ENCODE measurements around the gene RELL2.

DNA sequence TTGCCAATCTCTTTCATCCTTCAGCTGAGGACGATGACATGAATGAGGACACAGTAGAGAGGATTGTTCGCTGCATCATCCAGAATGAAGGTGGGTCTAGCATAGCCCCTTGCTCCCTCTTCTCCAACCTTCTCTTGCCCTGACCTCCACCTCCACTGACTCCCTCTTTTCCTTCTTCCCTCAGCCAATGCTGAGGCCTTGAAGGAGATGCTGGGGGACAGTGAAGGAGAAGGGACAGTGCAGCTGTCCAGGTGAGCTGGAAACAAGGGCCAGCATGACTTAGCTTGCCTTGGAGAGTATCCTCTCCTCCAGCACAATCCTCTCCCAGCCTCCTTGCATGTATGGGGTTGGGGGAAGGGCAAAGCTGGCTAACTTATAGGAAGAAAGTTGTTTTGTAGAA lies 2.0 kb downstream of the RELL2 start:
- TF ChIP-seq, protein P1, sequence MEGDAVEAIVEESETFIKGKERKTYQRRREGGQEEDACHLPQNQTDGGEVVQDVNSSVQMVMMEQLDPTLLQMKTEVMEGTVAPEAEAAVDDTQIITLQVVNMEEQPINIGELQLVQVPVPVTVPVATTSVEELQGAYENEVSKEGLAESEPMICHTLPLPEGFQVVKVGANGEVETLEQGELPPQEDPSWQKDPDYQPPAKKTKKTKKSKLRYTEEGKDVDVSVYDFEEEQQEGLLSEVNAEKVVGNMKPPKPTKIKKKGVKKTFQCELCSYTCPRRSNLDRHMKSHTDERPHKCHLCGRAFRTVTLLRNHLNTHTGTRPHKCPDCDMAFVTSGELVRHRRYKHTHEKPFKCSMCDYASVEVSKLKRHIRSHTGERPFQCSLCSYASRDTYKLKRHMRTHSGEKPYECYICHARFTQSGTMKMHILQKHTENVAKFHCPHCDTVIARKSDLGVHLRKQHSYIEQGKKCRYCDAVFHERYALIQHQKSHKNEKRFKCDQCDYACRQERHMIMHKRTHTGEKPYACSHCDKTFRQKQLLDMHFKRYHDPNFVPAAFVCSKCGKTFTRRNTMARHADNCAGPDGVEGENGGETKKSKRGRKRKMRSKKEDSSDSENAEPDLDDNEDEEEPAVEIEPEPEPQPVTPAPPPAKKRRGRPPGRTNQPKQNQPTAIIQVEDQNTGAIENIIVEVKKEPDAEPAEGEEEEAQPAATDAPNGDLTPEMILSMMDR (IDR thresholded peaks at IDR 0.05): no peak
- TF ChIP-seq ZFX (IDR thresholded peaks at IDR 0.05; ENCODE audit: borderline replicate concordance): no peak

Measured in 22Rv1 (cell line).